MM.1S (cell line): Measurements from ENCODE around the gene SAMD8.

ENCODE experiments used
- DNase-seq: peaks from one replicate; pipeline ENCODE4 v3.0.0-alpha.2; 2015
- H2AFZ ChIP-seq: fragments of 300-600 bp; sonication (generic); 2 replicates; pipeline ENCODE4 v1.6.0; 2016; ENCODE audit warnings: antibody characterized with exemption, low read length
- H3F3A ChIP-seq: fragments of 300-600 bp; sonication (generic); 2 replicates; pipeline ENCODE4 v1.6.1; 2016; ENCODE audit warnings: mild to moderate bottlenecking, antibody characterized with exemption, low read length, moderate library complexity, mixed read lengths; ENCODE audit not compliant: insufficient read depth
- H3K27ac ChIP-seq: fragments of 300-600 bp; sonication (generic); 2 replicates; pipeline ENCODE4 v1.5.1; 2016; ENCODE audit warnings: mild to moderate bottlenecking, low read length
- H3K27me3 ChIP-seq: fragments of 300-600 bp; sonication (generic); replicated peaks from 2 replicates; pipeline ENCODE4 v1.6.0; 2016; ENCODE audit warnings: low read length; ENCODE audit not compliant: insufficient read depth
- H3K36me3 ChIP-seq: fragments of 300-600 bp; sonication (generic); replicated peaks from 2 replicates; pipeline ENCODE4 v1.6.1; 2016; ENCODE audit warnings: mild to moderate bottlenecking, low read length, mixed read lengths; ENCODE audit not compliant: insufficient read depth
- H3K4me1 ChIP-seq: fragments of 300-600 bp; sonication (generic); 2 replicates; pipeline ENCODE4 v1.6.1; 2016; ENCODE audit warnings: low read length, mixed read lengths
- H3K4me2 ChIP-seq: fragments of 300-600 bp; sonication (generic); 2 replicates; pipeline ENCODE4 v1.6.0; 2016; ENCODE audit warnings: low read depth, low read length
- H3K4me3 ChIP-seq: fragments of 300-600 bp; sonication (generic); 2 replicates; pipeline ENCODE4 v1.5.1; 2016; ENCODE audit warnings: low read length, mixed read lengths
- H3K79me2 ChIP-seq: fragments of 300-600 bp; sonication (generic); 2 replicates; pipeline ENCODE4 v1.6.1; 2016; ENCODE audit warnings: mixed run types, low read length, mixed read lengths
- H3K9ac ChIP-seq: fragments of 300-600 bp; sonication (generic); 2 replicates; pipeline ENCODE4 v1.6.1; 2016; ENCODE audit warnings: low read length, mixed read lengths
- H3K9me2 ChIP-seq: fragments of 300-600 bp; sonication (generic); replicated peaks from 2 replicates; pipeline ENCODE4 v1.6.1; 2016; ENCODE audit warnings: mild to moderate bottlenecking, low read length, mixed read lengths; ENCODE audit not compliant: insufficient read depth
- H3K9me3 ChIP-seq: fragments of 300-600 bp; sonication (generic); replicated peaks from 2 replicates; pipeline ENCODE4 v1.6.1; 2016; ENCODE audit warnings: mild to moderate bottlenecking, low read length, mixed read lengths; ENCODE audit not compliant: insufficient read depth
- H4K20me1 ChIP-seq: fragments of 300-600 bp; sonication (generic); 2 replicates; pipeline ENCODE4 v1.6.1; 2016; ENCODE audit warnings: mild to moderate bottlenecking, low read length, moderate library complexity, mixed read lengths; ENCODE audit not compliant: insufficient read depth
- CTCF ChIP-seq: fragments of 300-600 bp; sonication (generic); IDR thresholded peaks from 2 replicates; pipeline ENCODE4 v1.5.1; 2016; ENCODE audit warnings: antibody characterized with exemption, low read length, mixed read lengths
- EZH2 ChIP-seq: fragments of 300-600 bp; sonication (generic); optimal IDR thresholded peaks from 2 replicates; pipeline ENCODE3; 2017; ENCODE audit warnings: low read depth, mild to moderate bottlenecking, antibody characterized with exemption, low read length, mixed read lengths
- EZH2phosphoT487 ChIP-seq: fragments of 300-600 bp; sonication (generic); IDR thresholded peaks from 2 replicates; pipeline ENCODE4 v1.6.1; 2018; ENCODE audit warnings: antibody characterized with exemption, low read length

SAMD8 gene

GRCh38 chr10:75067272-75067671, 44.2 kb upstream of the SAMD8 start:
- no peak for TF ChIP-seq EZH2
- TF ChIP-seq EZH2phosphoT487 = no peak
- no peak for TF ChIP-seq CTCF
- Histone ChIP-seq H3K4me2 (no peak overlapping the region), H3K4me3 (no peak overlapping the region), H3K9me3 (no peaks in the 10 kb centered on the region), H3K9ac (no peak overlapping the region), H3F3A (no peaks in the 10 kb centered on the region), H3K9me2 (no peaks in the 10 kb centered on the region), H4K20me1 (no peaks in the 10 kb centered on the region), H3K4me1 (no peaks in the 10 kb centered on the region), H3K27me3 (no peaks in the 10 kb centered on the region), H3K27ac (no peak overlapping the region), H3K79me2 (no peaks in the 10 kb centered on the region), H2AFZ (no peak overlapping the region), H3K36me3 (no peaks in the 10 kb centered on the region)
- no peak for DNase-seq

GRCh38 chr10:75068523-75068922, 42.9 kb upstream of the SAMD8 start:
- Histone ChIP-seq H3K4me2 (no peak overlapping the region), H3K4me3 (no peak overlapping the region), H3K36me3 (no peaks in the 10 kb centered on the region), H3K27ac (no peak overlapping the region), H2AFZ (no peak overlapping the region), H3F3A (no peaks in the 10 kb centered on the region), H3K9ac (no peak overlapping the region), H3K9me3 (no peaks in the 10 kb centered on the region), H3K9me2 (no peaks in the 10 kb centered on the region), H3K4me1 (no peaks in the 10 kb centered on the region), H3K27me3 (no peaks in the 10 kb centered on the region), H3K79me2 (no peaks in the 10 kb centered on the region), H4K20me1 (no peaks in the 10 kb centered on the region)
- TF ChIP-seq EZH2 (no peak), CTCF (no peak), EZH2phosphoT487 (no peak)
- no peak for DNase-seq

GRCh38 chr10:75070476-75070875, 41.0 kb upstream of the SAMD8 start:
- Histone ChIP-seq H3K27ac (no peak overlapping the region), H3K27me3 (no peaks in the 10 kb centered on the region), H3K9me2 (no peaks in the 10 kb centered on the region), H3K4me2 (no peak overlapping the region), H3K9me3 (no peaks in the 10 kb centered on the region), H3K4me1 (no peaks in the 10 kb centered on the region; the same call in 1 of the 2 replicates), H3K36me3 (no peaks in the 10 kb centered on the region), H4K20me1 (no peaks in the 10 kb centered on the region), H3F3A (no peaks in the 10 kb centered on the region), H3K79me2 (no peaks in the 10 kb centered on the region), H3K9ac (no peak overlapping the region), H2AFZ (no peak overlapping the region), H3K4me3 (no peak overlapping the region)
- TF ChIP-seq EZH2phosphoT487 (no peak), EZH2 (no peak), CTCF (no peak)
- DNase-seq = no peak

GRCh38 chr10:75070961-75071428, 40.5 kb upstream of the SAMD8 start:
- TF ChIP-seq EZH2phosphoT487 (no peak), CTCF (no peak), EZH2 (no peak)
- H3K36me3 ChIP-seq = no peaks in the 10 kb centered on the region
- no peaks in the 10 kb centered on the region; the same call in 1 of the 2 replicates for H3K4me1 ChIP-seq
- DNase-seq = no peak
- H3F3A ChIP-seq = no peaks in the 10 kb centered on the region
- no peak overlapping the region for H3K9ac ChIP-seq
- H3K9me2 ChIP-seq = no peaks in the 10 kb centered on the region
- H2AFZ ChIP-seq = no peak overlapping the region
- no peaks in the 10 kb centered on the region for H3K27me3 ChIP-seq
- H3K9me3 ChIP-seq = no peaks in the 10 kb centered on the region
- H3K79me2 ChIP-seq = no peaks in the 10 kb centered on the region
- H3K4me2 ChIP-seq = no peak overlapping the region
- H3K4me3 ChIP-seq = no peak overlapping the region
- H3K27ac ChIP-seq = no peak overlapping the region
- H4K20me1 ChIP-seq = no peaks in the 10 kb centered on the region
